MM.1S (cell line): ENCODE measurements around the gene TSPAN1.

ENCODE experiments used
- DNase-seq: peaks from one replicate; pipeline ENCODE4 v3.0.0-alpha.2; 2015
- H2AFZ ChIP-seq: fragments of 300-600 bp; sonication (generic); 2 replicates; pipeline ENCODE4 v1.6.0; 2016; ENCODE audit warnings: antibody characterized with exemption, low read length
- H3F3A ChIP-seq: fragments of 300-600 bp; sonication (generic); 2 replicates; pipeline ENCODE4 v1.6.1; 2016; ENCODE audit warnings: mild to moderate bottlenecking, antibody characterized with exemption, low read length, moderate library complexity, mixed read lengths; ENCODE audit not compliant: insufficient read depth
- H3K27ac ChIP-seq: fragments of 300-600 bp; sonication (generic); 2 replicates; pipeline ENCODE4 v1.5.1; 2016; ENCODE audit warnings: mild to moderate bottlenecking, low read length
- H3K27me3 ChIP-seq: fragments of 300-600 bp; sonication (generic); replicated peaks from 2 replicates; pipeline ENCODE4 v1.6.0; 2016; ENCODE audit warnings: low read length; ENCODE audit not compliant: insufficient read depth
- H3K36me3 ChIP-seq: fragments of 300-600 bp; sonication (generic); replicated peaks from 2 replicates; pipeline ENCODE4 v1.6.1; 2016; ENCODE audit warnings: mild to moderate bottlenecking, low read length, mixed read lengths; ENCODE audit not compliant: insufficient read depth
- H3K4me1 ChIP-seq: fragments of 300-600 bp; sonication (generic); 2 replicates; pipeline ENCODE4 v1.6.1; 2016; ENCODE audit warnings: low read length, mixed read lengths
- H3K4me2 ChIP-seq: fragments of 300-600 bp; sonication (generic); 2 replicates; pipeline ENCODE4 v1.6.0; 2016; ENCODE audit warnings: low read depth, low read length
- H3K4me3 ChIP-seq: fragments of 300-600 bp; sonication (generic); 2 replicates; pipeline ENCODE4 v1.5.1; 2016; ENCODE audit warnings: low read length, mixed read lengths
- H3K79me2 ChIP-seq: fragments of 300-600 bp; sonication (generic); 2 replicates; pipeline ENCODE4 v1.6.1; 2016; ENCODE audit warnings: mixed run types, low read length, mixed read lengths
- H3K9ac ChIP-seq: fragments of 300-600 bp; sonication (generic); 2 replicates; pipeline ENCODE4 v1.6.1; 2016; ENCODE audit warnings: low read length, mixed read lengths
- H3K9me2 ChIP-seq: fragments of 300-600 bp; sonication (generic); replicated peaks from 2 replicates; pipeline ENCODE4 v1.6.1; 2016; ENCODE audit warnings: mild to moderate bottlenecking, low read length, mixed read lengths; ENCODE audit not compliant: insufficient read depth
- H3K9me3 ChIP-seq: fragments of 300-600 bp; sonication (generic); replicated peaks from 2 replicates; pipeline ENCODE4 v1.6.1; 2016; ENCODE audit warnings: mild to moderate bottlenecking, low read length, mixed read lengths; ENCODE audit not compliant: insufficient read depth
- H4K20me1 ChIP-seq: fragments of 300-600 bp; sonication (generic); 2 replicates; pipeline ENCODE4 v1.6.1; 2016; ENCODE audit warnings: mild to moderate bottlenecking, low read length, moderate library complexity, mixed read lengths; ENCODE audit not compliant: insufficient read depth
- EZH2 ChIP-seq: fragments of 300-600 bp; sonication (generic); optimal IDR thresholded peaks from 2 replicates; pipeline ENCODE3; 2017; ENCODE audit warnings: low read depth, mild to moderate bottlenecking, antibody characterized with exemption, low read length, mixed read lengths
- EZH2phosphoT487 ChIP-seq: fragments of 300-600 bp; sonication (generic); IDR thresholded peaks from 2 replicates; pipeline ENCODE4 v1.6.1; 2018; ENCODE audit warnings: antibody characterized with exemption, low read length
- TF ChIP-seq, protein P1 (sequence below): fragments of 300-600 bp; sonication (generic); IDR thresholded peaks from 2 replicates; pipeline ENCODE4 v1.5.1; 2016; ENCODE audit warnings: antibody characterized with exemption, low read length, mixed read lengths

The TSPAN1 gene

DNA sequence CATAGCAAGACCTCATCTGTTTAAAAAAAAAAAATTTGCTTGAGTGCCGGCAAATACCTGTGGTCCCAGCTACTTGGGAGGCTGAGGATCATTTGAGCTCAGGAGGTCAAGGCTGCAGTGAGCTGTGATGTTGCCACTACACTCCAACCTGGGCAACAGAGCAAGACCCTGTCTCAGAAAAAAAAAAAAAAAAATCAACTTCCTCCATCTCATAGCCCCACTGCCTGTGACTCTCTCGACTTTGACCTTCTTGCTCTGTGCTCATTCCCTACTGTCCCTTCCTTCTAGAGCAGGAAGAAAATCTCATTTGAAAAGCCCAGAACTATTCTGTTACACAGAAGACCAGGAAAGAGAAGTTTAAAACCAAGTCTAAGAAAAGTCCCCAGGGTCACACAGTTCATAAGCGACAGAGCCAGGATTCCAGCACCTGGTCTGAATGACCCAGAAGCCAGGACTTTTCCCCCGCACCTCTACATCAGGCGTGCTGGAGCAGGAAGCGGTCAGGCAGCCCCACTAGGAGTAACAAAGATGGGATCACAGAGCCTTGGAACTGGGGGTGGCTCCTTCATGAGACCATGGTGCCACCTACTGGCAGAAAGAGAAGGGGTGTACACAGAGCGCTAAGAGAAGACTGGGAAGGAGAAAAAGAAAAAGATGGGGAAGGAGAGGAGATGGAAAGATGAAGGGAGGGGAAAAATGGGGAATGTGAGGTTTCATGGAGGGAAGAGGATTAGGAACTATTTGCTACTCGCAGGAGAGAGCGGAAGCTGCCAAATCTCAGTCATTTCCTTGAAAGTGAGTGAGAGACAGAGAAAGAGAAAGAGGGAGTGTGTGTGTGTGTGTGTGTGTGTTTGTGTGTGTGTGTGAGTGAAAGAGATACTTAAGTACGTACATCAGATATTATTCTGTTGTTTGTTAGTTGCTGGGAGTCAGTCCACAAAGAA is 4.5 kb downstream of the TSPAN1 start:
- H3K27ac ChIP-seq = no peak overlapping the region
- no peak overlapping the region for H3K9ac ChIP-seq

DNA sequence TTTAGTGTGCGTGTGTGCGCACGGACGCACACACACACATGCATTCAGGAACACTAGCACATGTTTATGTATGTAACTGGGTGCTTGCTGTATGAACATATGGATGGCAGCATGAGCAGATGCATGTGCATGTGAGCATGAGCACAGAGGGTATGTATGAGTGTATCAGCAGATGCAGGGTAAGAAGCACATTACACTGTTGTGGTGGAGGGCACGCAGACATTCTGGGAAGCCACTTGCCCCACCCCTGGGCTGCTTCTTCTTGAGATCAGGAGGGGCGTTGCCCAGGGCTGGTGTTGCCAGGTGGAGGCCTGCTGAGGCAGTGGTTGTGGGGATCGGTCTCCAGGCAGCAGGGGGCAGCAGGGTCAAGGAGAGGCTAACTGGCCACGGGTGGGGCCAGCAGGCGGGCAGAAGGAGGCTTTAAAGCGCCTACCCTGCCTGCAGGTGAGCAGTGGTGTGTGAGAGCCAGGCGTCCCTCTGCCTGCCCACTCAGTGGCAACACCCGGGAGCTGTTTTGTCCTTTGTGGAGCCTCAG is 5.3 kb downstream of the TSPAN1 start:
- H3K4me3 ChIP-seq = no peak overlapping the region
- H3K36me3 ChIP-seq = no peaks in the 10 kb centered on the region
- no peak overlapping the region for H3K27ac ChIP-seq
- no peak overlapping the region for H3K9ac ChIP-seq
- H2AFZ ChIP-seq = 0 out of 2 replicates have a peak overlapping the region, but pooled peaks have one; percentile 21
- H3F3A ChIP-seq = no peaks in the 10 kb centered on the region
- DNase-seq = no peak
- no peaks in the 10 kb centered on the region for H4K20me1 ChIP-seq
- no peaks in the 10 kb centered on the region for H3K9me3 ChIP-seq
- no peaks in the 10 kb centered on the region for H3K27me3 ChIP-seq
- TF ChIP-seq EZH2phosphoT487 = no peak
- TF ChIP-seq, protein P1, sequence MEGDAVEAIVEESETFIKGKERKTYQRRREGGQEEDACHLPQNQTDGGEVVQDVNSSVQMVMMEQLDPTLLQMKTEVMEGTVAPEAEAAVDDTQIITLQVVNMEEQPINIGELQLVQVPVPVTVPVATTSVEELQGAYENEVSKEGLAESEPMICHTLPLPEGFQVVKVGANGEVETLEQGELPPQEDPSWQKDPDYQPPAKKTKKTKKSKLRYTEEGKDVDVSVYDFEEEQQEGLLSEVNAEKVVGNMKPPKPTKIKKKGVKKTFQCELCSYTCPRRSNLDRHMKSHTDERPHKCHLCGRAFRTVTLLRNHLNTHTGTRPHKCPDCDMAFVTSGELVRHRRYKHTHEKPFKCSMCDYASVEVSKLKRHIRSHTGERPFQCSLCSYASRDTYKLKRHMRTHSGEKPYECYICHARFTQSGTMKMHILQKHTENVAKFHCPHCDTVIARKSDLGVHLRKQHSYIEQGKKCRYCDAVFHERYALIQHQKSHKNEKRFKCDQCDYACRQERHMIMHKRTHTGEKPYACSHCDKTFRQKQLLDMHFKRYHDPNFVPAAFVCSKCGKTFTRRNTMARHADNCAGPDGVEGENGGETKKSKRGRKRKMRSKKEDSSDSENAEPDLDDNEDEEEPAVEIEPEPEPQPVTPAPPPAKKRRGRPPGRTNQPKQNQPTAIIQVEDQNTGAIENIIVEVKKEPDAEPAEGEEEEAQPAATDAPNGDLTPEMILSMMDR = peak; percentile 31
- H3K4me2 ChIP-seq = no peak overlapping the region
- H3K9me2 ChIP-seq = no peaks in the 10 kb centered on the region
- H3K4me1 ChIP-seq = no peaks in the 10 kb centered on the region
- H3K79me2 ChIP-seq = no peaks in the 10 kb centered on the region

More for the DNA sequence above, 4.5 kb downstream of the TSPAN1 start:
- Histone ChIP-seq H3K4me2 (peak overlapping the region; percentile 8; the same call in 1 of the 2 replicates), H3K79me2 (no peaks in the 10 kb centered on the region), H3K9me2 (no peaks in the 10 kb centered on the region), H3F3A (no peaks in the 10 kb centered on the region), H3K27me3 (no peaks in the 10 kb centered on the region), H2AFZ (peak overlapping the region; percentile 48), H3K4me3 (no peak overlapping the region), H3K9me3 (no peaks in the 10 kb centered on the region), H3K4me1 (no peaks in the 10 kb centered on the region), H3K36me3 (no peaks in the 10 kb centered on the region), H4K20me1 (no peaks in the 10 kb centered on the region)
- TF ChIP-seq EZH2 (no peak), EZH2phosphoT487 (no peak)
- TF ChIP-seq, protein P1 = peak; percentile 97
- peak; percentile 62 for DNase-seq

DNA sequence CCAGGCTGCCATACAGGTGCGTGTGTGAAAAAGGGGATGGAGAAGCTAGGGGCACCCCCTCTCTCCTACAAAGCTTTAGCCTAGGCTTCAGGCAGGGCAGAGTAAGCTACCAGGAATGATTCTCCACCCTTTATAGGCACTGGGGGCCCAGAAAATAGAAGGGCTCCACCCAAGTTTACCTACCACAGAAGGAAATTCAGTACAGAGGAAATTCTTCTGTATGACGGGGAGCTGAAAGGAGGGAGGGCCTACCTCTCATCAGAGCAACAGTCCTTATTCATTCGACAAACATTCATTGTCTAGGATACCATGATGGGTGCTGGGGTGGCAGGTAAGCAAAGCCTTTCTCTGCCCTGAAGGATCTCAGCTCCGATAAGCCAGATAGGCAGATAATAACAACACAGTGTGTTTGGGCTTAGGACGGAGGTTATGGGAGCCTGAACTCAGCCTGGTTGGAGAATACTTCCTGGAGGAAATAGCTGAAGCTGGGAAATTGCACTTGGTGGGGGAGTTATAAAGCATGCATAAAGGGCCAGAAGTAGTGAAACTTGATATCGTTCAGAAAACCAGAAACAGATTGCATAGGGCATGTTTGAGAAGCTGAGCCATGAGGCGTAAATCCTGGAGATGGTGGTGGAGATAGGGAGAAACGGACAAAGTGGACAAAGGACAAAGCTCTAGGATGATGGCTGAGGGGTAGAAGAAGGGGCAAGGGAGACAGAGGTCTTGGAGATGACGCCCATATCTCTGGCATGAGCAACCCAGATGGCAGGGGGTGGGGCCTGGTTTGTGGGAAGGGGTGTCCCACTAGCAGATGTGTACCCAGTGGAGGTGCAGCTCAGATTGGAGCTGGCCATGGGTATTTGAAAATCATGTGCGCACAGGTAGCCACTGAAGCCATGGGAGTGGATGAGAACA is 6.7 kb downstream of the TSPAN1 start:
- Histone ChIP-seq H3K4me1 (no peaks in the 10 kb centered on the region), H3F3A (no peaks in the 10 kb centered on the region), H3K4me3 (no peak overlapping the region), H3K4me2 (no peak overlapping the region), H3K36me3 (no peaks in the 10 kb centered on the region), H3K9me2 (no peaks in the 10 kb centered on the region), H3K27me3 (no peaks in the 10 kb centered on the region), H3K27ac (no peak overlapping the region), H4K20me1 (no peaks in the 10 kb centered on the region), H3K79me2 (no peaks in the 10 kb centered on the region), H3K9ac (no peak overlapping the region), H3K9me3 (no peaks in the 10 kb centered on the region), H2AFZ (no peak overlapping the region)
- TF ChIP-seq EZH2phosphoT487 (no peak), EZH2 (no peak)
- TF ChIP-seq, protein P1 = no peak
- DNase-seq = no peak
